Measurements from ENCODE around the gene LTBP4.

The LTBP4 gene

GRCh38 chr19:40597329-40597838 lies 3.8 kb upstream of the LTBP4 start:
- no peak for DNase-seq

GRCh38 chr19:40598121-40598917 lies 2.9 kb upstream of the LTBP4 start:
- no peak for DNase-seq

GRCh38 chr19:40598918-40599307 lies 2.3 kb upstream of the LTBP4 start:
- DNase-seq = no peak

- DNase-seq = no peak
Observed at GRCh38 chr19:40599331-40599901, 1.8 kb upstream of the LTBP4 start.

DNA sequence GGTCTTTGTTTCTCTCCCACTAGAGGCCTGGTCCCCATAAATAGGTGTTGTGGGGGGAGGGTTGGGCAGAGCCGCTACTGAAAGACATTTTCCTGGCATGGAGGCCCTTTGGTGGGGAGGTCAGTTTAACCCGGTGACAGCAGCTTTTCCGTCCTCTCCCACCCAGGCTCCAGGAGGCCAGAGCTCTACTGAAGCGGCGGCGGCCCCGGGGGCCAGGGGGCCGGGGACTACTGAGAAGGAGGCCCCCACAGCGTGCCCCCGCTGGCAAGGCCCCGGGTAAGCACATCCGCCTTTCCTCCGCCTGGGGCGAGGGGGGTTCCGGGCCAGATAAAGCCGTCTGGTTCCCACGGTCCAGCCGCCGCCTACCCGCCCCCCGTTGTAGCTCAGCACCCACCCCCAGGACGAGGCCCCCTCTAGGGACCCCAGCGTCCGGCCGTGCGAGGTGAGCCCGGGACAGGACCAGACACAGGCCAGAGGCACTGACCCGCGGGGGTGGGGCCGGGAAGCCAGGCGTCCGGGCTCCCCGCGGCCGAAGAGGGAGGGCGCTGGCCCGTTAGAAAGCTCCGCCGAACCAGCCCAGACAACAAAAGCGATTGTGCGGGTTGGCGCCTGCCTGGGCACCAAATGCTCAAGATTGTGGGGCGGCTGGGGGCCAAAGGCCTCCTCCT lies 1.1 kb upstream of the LTBP4 start:
- no peak for DNase-seq

DNA sequence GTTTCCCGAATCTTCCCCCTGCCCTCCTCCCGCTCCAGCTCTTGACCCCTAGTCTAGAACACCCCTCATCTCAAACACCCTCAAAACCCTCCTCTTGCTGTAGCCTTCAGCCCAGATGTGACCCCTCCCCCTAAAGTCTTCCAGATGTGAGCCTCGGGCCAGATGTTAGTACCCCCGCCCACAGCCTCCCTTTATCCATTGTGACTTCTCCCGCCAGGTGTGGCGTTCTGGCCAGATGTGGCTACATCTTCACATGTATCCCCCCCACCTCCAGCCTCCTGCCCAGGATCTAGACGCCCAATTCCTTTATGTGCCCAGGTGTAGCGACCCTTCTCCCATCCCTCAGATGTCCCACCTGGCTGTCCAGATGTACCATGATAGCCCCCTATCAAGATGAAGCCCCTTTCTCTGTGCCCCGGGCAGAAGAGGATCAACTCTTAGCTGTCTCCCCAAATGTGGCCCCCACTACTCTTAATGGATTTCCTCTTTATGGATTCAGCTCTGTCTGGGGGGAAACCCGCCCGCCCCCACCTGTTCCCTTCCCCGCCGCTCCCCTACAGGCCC lies 517 bp upstream of the LTBP4 start:
- no peak for DNase-seq

GRCh38 chr19:40603071-40603388 lies 1.9 kb downstream of the LTBP4 start:
- DNase-seq = no peak

DNA sequence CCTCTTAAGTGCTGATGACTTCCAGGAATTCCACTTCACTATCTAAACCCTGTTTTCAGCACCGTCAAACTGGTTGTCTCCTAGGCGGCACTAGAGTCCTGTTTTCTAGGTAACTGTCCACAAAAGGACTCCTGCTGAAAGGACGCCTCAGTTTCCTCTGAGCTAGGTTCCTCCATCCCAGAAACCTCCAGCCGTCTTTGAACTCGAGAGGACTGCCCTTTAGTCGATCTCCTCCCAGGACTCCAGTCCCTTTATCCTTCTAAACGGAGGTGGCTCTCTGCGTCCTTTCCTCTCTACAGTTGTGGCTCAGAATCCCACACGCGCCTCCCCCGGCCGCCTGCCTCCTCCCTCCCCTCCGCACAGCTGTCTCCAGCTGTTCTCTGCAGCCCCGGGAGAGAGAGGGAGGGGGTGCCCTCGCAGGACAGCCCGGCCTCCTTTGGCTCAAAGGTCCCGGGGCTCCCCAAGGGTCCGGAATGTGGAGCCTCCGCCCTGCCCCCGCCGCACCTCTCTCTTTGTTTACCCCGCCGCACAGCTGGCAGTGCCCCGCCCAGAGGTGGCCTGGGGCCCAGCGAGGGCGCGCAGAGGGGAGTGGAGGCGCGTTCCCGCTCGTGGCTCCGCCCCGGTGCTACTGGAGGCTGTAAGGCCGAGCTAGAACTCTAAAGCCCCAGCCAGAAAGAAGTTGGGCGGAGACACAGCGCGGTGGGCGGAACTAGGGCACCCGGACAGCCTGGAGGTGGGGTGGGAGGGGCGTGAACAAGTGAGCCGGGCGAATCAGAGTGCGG lies 2.4 kb downstream of the LTBP4 start:
- DNase-seq = peak; percentile 82

DNA sequence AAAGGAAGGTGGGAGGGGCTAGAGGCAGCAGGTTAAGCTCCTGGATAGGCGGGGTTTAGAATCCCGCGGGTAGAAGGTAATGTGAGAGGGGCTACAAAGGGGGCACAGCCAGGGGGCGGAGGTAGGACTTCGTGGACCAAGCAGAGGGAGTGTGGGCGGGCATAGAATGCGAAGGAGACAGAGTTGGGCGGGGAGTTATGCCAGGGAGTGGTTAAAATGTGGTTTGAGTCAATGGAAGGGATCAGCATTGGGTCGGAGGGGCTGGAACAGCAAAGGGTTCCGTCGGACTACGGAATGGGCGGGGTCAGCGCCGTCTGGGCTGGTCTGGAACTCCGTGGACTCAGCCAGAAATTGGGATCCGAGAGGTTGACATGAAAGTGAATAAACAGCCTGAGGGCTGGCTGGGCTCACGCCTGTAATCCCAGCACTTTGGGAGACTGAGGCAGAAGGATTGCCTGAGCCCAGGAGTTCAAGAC lies 3.0 kb downstream of the LTBP4 start:
- no peak for DNase-seq

DNA sequence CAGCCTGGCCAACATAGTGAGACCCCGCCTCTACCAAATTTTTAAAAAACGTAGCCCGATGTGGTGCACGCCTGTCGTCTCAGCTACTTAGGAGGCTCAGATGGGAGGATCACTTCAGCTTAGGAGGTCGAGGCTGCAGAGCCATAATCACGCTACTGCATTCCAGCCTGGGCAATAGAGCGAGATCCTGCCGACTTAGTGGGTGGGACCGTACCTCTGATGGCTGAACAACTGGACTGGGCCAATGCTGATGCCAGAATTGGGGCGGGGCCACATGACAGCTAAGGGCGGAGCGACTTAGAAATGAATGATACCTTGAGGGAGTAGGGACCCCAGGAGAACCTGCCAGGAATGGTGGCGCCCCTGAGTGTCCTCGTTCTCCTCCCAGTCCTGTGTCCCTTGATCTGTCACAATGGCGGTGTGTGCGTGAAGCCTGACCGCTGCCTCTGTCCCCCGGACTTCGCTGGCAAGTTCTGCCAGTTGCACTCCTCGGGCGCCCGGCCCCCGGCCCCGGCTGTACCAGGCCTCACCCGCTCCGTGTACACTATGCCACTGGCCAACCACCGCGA lies 3.6 kb downstream of the LTBP4 start:
- DNase-seq = no peak

GRCh38 chr19:40605216-40605971 lies 4.2 kb downstream of the LTBP4 start:
- peak; percentile 18 for DNase-seq

DNA sequence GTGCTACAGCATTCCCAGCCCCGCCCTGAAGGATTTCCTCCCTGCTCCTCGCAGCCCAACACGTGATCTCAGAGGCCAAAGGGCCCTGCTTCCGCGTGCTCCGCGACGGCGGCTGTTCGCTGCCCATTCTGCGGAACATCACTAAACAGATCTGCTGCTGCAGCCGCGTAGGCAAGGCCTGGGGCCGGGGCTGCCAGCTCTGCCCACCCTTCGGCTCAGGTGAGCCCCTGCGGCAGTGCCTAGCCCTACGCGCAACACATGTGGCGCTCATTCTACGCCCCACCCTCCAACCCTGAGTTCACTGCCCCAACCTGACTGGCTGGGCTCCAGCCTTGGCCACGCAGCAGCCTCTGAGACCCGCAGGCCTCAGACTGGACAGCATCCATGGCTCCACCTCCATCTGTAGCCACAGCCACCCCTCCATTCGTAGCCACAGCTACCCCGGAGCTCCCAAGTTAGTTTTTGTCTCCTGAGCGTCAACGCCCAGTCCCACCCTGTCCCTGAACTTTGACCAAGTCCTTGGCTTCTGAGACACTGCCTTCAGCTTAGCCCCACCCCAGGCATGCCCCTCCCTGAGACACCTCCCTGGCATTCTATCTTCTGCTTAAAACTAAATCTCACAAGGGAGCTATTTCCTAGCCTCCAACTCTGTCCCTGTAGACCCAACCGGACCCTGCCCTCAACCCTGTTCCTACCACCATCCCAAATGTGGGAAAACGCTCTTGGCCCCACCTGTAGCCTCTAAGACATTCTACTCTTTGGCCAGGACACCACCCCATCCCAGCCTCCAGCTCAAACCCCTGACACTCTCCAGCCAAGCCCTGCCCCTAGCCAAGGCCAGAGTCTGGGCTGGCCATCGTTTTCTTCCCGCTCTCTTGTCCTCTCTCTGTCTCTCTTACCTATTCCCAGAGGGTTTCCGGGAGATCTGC lies 6.4 kb downstream of the LTBP4 start:
- DNase-seq = no peak

- no peak for DNase-seq
Observed at GRCh38 chr19:40608240-40608621, 7.1 kb downstream of the LTBP4 start.

DNA sequence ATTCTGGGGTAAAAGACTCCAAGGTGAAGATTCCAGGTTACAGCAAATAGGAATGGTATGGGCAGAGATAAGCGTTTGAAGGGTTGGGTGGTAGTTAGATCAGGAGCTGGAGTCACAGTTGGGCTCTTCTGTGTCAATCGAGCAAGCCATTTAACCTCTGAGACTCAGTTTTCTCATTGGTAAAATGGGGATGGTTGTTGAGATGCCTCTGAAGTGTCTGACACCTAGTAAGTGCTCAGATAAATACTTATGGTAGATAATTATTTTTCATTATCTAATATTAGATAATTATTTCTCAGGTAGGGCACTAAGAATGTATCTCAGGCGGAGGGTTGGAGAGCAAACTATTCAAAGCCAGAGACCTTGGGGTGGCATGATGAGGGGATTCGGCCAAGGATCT lies 7.8 kb downstream of the LTBP4 start:
- no peak for DNase-seq

DNA sequence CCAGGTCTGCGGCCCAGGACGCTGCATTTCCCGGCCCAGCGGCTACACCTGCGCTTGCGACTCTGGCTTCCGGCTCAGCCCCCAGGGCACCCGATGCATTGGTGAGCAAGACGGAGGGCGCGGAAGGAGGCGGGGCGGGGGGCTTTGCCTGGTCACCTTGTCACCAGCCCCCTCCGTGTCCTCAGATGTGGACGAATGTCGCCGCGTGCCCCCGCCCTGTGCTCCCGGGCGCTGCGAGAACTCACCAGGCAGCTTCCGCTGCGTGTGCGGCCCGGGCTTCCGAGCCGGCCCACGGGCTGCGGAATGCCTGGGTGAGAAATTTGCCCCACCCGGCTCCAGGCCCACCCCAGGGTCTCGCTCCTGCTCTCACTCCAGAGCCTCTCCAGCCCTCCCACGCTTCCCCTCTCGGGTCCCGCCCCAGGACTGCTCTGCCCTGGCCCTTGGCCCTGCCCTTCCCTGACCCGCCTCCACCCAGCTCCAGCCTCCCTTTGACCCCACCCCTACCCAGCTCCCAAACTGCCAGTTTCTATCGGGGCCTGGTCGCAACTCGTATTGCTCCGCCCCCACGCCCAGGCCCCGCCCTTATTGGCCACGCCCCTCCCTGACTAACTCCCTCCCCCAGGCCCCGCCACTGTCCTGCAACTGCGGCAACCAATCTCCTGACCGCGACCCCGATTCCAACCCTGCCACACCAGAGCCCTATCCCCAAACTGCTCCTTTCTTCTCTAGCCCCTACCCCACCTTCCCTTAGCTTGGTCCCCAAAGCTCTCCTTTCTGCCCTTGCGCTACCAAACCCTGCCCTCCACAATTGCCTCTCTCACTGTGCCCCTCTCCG lies 8.6 kb downstream of the LTBP4 start:
- no peak for DNase-seq

DNA sequence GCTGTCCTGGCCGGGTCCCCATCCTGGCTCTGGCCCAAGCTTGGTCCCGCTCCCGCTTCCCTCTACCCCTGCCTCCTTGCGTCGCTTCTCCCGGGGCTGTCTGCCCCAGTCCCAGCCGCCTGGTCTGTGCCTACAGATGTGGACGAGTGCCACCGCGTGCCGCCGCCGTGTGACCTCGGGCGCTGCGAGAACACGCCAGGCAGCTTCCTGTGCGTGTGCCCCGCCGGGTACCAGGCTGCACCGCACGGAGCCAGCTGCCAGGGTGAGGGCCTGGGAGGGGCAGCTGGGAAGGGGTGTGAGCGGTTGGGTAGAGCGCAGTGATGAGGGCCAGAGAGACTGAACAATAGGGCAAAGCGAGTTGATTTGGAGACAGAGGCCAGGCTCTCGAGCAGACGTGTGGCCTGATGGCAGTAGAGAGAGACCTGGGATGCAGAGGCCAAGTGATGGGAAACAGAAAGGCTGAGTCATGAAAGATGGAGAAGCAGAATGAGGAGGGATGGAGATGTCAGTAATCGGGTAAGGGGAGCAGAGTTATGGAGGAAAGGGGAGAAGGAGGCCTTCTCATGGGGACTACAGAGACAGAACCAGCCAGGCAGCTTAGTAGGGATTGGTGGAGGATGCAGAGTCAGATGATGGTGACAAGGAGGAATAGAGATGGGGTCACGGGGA lies 9.4 kb downstream of the LTBP4 start:
- no peak for DNase-seq

- no peak for DNase-seq
Observed at GRCh38 chr19:40611096-40611495, 9.9 kb downstream of the LTBP4 start.

GRCh38 chr19:40611900-40612698 lies 10.9 kb downstream of the LTBP4 start:
- DNase-seq = no peak

All from SIG-M5 (cell line).